Left cardiac atrium (tissue), 4 donors: ENCODE measurements around the gene CCZ1. TPM values are rescaled to one million over a fixed set of nuclear protein-coding genes. Genes with fewer than 3 reads are reported as not detected.
A peak's percentile ranks its signal among the peaks of the same experiment; 100 is the strongest.
"Not testable (repeated sequence)": the region's sequence is repeated elsewhere in the genome, so short reads cannot be mapped to it uniquely, and the experiment has no call there.

ENCODE experiments used
- ATAC-seq, 2 donors: fragments of 200-7000 bp; cut with Tn5 transposase; one replicate each; pipeline ENCODE4 v1.9.1; 2020; ENCODE audit warnings: mild to moderate bottlenecking in 2 of 2, moderate library complexity in 2 of 2
- DNase-seq: peaks from one replicate; pipeline ENCODE4 v3.0.0-alpha.2; 2020
- intact Hi-C, 2 donors: fragments of 100-400 bp; cut with DNase I; formaldehyde crosslinking; loops; one replicate each; pipeline versions ENCODE4 v1.14.1 to v1.15.1; 2022 to 2023
- long read RNA-seq: library from polyadenylated mRNA; unstranded; transcript quantifications from one replicate; pipeline ENCODE4 v2.0.0, GENCODE V29; 2021
- total RNA-seq, 2 donors: library from RNA; stranded (reverse); fragmentation: NEBNext Ultra II Directional; extraction: Animal tissue kit (Norgen Biotek cat#: 25700); gene quantifications; one replicate each; pipeline ENCODE4 v1.2.1, GENCODE V29; 2021
- donor health status: DM: no; HTN: yes; CAD: no.
- donor health status: DM: no; HTN: yes; CAD: no; lungs with severe emphysema.
- donor health status: DM: yes; HTN: yes; CAD: no.
- donor health status: Dilated cardiomyopathy.

CCZ1 gene
- 10 to 100 TPM; 39.9 to 72.3 TPM for total RNA-seq
- long read RNA-seq, transcript CCZ1-201 (15 exons, 1,802 nt): major isoform, 8 of 13 reads
- long read RNA-seq, partial matches to known transcripts: 3 of 13 reads
- long read RNA-seq, other reads (novel, unspliced or antisense): 0 of 13 reads

DNA sequence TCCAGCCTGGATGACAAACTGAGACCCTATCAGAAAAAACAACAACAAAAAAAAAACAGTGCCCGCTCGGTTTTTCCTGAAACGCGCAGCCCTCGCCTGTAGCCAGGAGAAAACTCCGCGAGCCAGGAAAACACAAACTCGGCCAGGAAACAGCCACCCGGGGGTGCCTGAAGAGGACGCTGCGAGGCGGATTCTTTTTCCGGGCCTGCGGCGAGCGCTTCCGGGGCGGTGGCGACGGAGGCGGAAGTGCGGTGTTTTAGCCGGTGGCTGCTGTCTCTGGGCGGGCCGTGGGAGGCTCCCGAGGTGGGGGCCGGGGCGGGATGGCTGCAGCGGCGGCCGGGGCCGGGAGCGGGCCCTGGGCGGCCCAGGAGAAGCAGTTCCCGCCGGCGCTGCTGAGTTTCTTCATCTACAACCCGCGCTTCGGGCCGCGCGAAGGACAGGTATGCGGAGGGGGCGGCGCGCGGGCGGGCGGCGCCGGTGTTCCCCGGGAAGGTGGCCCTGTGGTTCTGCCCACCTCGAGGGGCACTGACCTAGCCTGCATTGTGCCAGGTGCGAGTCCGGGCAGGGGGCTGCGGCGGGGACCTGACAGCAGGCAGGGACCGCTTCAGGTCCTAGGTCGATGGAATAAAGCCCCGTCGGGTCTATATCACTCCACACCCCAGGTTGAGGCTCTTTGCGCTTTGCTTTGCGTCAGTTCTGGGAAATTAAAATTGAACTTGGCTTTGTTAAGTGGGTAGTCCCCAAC is at the start of gene CCZ1:
TSS of gene CCZ1 (plus strand) at position 254 of the 745 bp plus-strand sequence. CDS start at position 321, 67 bp downstream.
- peak; percentile 69 for DNase-seq
- peak; percentile 97 to 98 for ATAC-seq
- intact Hi-C loops: not testable (repeated sequence)

DNA sequence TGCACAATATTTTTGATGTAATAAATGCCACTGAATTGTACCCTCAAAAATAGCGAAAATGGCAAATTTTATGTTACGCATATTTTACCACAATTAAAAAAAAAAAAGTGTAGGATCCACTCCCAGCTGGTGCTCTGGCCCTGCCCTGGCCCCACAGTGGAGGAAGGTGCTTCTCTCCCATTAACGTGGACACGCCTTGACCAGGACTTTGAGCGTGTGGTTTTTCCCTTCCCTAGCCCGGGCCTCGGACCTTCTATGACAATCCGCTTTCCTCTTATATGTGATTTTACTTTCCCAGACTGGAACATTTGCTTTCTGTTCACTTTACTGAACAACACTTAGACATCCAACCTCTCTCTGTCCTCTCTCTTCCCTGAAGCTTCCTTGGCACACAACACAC is 47.6 kb upstream of the CCZ1 start:
- no peak for ATAC-seq
- intact Hi-C loops: loop anchor here in 1 of 2 donors (10.0 kb wide), 1 partner anchor 584 kb away; no protein-coding TSS in a partner anchor
- DNase-seq: no peak

DNA sequence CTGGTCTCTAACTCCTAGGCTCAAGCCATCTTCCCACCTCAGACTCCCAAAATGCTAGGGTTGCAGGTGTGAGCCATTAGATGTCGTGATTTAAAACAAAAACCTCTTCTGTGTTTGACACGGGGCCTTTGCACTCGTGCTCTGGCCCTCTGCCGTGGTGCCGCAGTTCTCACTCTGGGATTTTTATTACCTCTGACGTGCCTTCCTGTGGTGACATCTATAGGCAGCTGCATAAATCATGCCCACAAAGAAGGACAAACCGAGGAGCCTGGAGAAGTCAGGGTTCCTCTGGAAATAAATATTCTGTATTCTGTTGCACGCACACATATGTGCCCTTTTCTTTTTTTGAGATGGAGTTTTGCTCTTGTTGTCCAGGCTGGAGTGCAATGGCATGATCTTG is 43.8 kb upstream of the CCZ1 start:
- ATAC-seq (no peak), DNase-seq (no peak)
- intact Hi-C loops: loop anchor here in 1 of 2 donors (10.0 kb wide), 1 partner anchor 580 kb away; no protein-coding TSS in a partner anchor

DNA sequence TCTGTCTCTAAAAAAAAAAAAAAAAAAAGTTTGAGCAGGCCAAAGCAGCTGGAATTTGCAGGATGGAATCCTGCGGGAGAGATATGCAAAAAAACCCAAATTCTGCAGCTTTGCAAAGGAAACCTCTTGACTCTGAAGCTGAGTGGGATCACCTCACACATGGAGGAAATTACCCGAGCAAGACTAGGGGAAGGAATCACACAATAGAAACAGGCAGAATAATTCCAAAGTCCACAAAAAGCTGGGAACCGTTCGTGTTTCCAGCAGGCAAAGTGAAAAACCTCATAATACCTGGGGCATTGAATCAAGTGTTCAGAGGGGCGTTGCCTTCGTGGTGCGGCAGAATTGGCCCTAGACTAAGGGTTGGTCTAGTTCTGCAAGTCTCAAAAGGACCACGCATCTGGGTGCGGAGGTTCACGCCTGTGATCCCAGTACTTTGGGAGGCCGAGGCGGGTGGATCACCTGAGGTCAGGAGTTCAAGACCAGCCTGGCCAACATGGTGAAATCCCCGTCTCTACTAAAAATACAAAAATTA is 41.4 kb upstream of the CCZ1 start:
- intact Hi-C loops: loop anchor here in 1 of 2 donors (10.0 kb wide), 1 partner anchor 578 kb away; no protein-coding TSS in a partner anchor
- not testable (repeated sequence) for ATAC-seq, DNase-seq

DNA sequence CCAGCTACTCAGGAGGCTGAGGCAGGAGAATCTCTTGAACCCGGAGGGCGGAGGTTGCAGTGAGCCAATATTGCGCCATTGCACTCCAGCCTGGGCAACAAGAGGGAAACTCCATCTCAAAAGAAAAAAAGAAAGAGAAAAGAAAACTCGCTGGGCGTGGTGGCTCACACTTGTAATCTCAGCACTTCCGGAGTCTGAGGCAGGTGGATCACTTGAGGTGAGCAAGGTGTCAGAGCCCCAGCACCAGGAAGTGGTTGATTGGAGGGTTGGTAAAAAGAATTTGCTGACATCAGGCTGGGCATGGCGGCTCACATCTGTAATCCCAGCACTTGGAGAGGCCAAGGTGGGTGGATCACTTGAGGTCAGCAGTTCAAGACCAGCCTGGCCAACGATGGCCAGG is 40.0 kb upstream of the CCZ1 start:
- intact Hi-C loops: loop anchor here in 1 of 2 donors (10.0 kb wide), 1 partner anchor 576 kb away; no protein-coding TSS in a partner anchor
- ATAC-seq, DNase-seq: not testable (repeated sequence)

DNA sequence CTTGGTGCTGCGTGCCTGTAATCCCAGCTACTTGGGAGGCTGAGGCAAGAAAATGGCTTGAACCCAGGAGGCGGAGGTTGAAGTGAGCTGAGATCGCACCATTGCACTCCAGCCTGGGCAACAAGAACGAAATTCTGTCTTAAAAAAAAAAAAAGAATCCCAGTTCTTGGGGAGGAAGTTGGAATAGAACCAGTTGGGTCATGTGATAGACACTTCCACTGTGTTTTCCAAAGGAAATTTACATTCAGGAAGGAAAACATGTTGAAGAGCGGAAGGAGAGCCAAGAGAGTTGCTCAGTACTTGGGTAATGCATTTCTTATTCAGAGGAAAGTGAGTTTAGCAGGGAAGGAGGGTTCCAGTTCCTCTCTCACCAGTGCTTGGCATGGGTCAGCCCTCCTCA is 37.3 kb upstream of the CCZ1 start:
- DNase-seq, ATAC-seq, intact Hi-C loops: not testable (repeated sequence)

DNA sequence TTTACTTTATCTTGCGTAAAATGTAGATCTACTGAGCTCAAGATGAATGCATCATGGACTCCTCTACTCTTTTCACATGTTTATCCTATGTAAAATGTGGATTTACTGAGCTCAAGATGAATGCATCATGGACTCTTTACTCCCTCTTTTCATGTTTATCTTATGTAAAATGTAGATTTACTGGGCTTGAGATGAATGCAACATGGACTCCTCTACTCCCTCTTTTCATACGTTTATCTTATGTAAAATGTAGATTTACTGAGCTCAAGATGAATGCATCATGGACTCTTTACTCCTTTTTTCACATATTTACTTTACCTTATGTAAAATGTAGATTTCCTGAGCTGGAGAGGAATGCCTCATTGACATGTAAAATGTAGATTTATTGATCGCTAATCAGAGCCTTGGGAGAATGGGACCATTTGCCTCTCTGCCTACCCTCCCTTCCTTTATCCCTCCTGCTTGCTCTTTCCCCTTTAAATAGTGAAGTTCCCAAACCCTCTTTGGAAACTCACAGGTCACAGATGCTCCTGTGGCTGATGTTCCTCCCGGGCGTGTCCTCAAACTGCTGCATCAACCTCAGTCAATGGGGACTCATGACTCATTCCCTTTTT is 35.7 kb upstream of the CCZ1 start:
- intact Hi-C loops, DNase-seq, ATAC-seq: not testable (repeated sequence)

DNA sequence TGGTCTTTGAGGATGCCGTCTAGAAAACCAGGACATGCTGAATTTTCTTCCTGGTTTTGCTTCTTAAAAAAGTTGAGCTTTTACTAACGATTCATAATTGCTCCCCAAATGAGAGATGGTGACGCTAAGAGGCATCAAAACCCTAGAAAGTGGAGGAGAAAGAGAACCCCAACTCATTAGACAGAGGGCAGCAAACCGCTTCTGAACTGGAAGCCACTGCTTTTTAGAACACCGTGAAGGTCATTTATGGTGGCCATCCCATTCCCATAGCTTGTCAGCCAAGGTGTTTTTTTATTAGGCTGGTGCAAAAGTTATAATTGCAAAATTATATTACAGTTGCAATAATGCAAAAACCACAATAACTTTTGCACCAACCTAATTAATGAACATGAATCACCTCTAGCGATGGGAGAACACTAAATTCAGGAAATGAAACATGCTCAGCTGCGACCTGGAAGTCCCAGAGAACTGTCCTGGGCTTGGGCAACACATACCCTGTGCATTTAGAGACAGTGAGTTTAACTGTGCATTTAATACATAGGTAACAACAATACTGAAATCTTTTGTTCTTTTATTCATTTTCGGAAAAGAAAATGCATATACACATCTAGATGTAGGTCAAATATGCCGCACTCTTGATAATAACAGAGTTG is 33.1 kb upstream of the CCZ1 start:
- DNase-seq, ATAC-seq, intact Hi-C loops: not testable (repeated sequence)

DNA sequence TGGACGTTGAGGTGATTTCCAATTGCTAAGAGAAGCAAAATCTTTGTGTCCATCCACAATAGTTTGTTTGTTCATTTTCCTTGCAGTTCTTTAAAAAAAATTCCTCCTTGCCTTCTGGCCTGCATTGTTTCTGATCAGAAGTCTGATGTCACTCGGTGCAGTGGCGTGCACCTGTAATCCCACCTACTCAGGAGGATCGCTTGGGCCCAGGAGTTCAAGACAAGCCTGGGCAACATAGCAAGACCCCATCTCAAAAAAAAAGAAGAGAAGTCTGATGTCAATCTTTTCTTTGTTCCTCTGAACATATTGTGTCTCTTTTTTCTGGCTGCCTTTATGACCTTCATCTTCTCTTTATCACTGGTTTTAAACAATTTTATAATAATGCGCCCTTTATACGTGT is 31.5 kb upstream of the CCZ1 start:
- ATAC-seq: no peak
- intact Hi-C loops: no loop called here

DNA sequence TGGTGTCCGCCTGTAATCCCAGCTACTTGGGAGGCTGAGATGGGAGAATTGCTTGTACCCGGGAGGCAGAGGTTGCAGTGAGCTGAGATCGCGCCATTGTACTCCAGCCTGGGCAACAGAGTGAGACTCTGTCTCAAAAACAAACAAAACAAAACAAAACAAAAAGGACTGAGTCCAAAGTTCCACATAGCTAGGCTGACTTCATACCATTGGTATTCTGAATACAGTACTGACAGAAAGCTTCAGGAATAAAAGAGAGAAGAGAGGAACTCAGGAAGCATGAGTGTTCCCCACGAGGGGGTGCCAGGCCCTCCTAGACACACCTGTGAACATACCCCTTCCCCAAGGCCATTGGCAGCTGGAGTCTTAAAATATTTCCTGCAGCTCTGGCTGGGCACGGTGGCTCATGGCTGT is 29.6 kb upstream of the CCZ1 start:
- DNase-seq, intact Hi-C loops, ATAC-seq: not testable (repeated sequence)

More for the DNA sequence above, 31.5 kb upstream of the CCZ1 start:
- DNase-seq: no peak

DNA sequence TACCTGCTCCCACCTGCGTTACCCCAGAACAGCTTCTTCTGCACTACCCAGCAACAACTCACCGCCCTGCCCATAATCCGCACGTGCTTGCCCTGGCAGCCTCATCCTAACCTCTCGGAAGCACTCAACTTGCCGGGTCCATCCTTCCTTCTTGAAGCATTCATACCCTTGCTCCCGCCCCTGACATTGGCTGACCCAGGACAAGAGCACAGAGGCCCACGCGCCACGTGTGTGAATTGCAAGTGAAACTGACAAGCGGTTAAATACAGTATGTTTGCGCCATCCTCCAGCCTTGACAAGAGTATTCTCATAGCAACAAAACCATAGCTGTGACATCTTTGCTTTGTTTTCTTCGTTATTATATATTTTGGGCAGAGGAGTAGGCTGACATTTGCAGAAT is 28.8 kb upstream of the CCZ1 start:
- intact Hi-C loops: no loop called here

DNA sequence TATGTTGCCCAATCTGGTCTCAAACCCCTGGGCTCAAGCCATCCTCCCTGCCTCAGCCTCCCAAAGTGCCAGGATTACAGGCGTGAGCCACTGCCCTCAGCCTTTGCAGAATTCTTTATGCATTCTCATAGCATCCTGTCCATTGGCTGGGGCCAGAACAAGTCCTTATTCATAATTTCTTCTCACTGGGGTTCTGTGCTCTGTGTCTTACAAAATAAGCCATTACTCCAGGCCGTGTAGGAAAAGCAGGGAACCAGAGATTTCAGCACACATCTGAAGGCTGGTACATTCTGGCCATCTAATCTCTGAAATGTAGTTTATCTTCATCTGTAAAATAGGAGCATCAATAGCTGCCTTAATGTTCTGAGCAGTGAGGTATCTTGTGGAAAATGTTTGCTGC is 28.2 kb upstream of the CCZ1 start:
- DNase-seq (no peak), ATAC-seq (no peak)
- intact Hi-C loops: no loop called here

More for the DNA sequence above, 28.8 kb upstream of the CCZ1 start:
- DNase-seq: no peak
- ATAC-seq: no peak

DNA sequence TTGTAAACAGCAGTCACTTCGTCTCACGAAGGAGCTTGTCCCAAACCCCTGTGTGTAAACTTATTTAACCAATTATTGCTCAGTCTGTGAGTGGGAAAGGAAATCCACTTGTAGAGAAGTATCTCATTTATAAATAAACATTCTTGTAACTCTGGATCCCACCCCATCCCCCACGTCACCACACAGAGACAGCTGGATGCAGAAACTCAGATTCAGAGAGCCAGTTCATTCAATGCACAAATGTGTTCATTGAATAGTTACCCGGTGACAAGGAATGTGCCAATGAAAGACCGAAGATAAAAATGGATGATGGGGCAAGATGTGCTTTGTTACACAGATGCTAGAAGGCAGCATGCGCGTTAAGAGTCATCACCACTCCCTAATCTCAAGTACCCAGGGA is 26.2 kb upstream of the CCZ1 start:
- no peak for ATAC-seq
- intact Hi-C loops: no loop called here
- no peak for DNase-seq

DNA sequence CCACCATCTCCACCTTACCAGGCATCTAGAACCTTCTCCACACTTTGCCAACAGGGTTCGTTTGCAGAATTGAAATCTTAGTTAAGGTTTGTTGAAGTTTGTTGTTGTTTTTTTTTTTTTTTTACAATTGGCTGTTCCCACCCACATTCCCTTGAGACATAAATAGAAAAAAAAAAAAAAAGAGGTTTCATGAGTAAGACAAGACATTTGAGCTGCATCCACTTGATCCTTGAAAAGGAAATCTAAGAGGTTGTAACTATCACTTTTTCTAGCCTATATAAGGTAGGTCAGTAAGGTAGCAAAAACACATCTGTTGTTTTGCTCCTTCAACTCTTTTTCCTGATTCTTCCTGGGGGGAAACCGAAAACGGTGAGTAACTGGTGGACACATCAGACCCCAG is 18.9 kb upstream of the CCZ1 start:
- DNase-seq, intact Hi-C loops, ATAC-seq: not testable (repeated sequence)

DNA sequence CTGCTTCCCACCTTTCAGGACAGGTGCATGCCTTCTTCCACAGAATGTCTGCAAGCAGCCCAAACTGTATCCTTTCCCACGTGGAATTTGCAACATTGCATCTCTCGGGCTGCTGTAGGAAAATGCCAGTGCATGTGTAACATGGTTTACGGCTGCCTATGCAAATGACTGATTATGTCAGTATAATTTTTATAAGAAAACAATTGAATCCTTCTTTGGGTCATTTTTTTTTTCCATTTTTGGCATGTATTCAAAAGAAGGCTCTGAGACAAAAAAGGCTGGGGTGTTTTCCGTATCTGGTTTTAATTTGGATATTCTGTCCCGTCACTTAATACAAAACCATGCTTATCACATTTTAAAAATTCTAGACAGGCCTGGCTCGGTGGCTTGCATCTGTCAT is 18.4 kb upstream of the CCZ1 start:
- DNase-seq, ATAC-seq, intact Hi-C loops: not testable (repeated sequence)

DNA sequence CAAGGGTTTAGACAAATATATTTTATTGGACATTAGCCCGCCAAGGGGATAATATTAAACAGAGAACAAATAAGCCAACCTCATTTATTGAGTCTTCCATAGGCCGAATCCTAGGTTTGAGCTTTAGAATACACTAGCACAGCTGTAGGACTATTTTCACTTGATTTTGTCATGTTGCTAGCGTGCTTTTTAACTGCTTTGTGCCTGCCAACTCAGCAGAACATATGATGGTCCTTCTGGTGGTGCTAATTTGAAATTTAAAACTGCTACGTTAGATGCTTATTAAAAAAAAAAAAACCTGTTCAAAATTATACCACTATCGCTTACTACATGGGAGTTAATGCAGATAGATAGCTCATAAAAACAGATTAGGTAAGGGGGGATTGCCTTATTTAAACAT is 14.1 kb upstream of the CCZ1 start:
- ATAC-seq, intact Hi-C loops, DNase-seq: not testable (repeated sequence)

DNA sequence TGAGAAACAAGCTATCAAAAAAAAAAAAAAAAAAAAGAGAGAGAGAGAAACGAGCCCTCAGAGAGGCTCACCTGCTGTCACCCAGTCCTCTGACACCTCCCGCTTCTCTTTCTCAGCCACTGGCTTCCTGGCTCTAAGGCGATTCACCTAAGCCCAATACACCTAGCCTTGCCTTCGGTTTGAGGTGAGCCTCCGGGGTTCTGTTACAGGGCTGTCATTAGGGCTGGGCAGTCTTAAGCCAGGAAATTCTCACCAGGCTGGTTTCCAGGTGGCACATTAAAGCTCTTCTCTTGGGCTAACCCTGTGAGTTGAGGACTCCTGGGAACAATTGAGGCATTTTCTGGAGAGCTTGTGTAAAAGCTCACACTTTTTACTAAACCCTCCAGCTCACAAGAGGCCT is 10.5 kb upstream of the CCZ1 start:
- DNase-seq, ATAC-seq, intact Hi-C loops: not testable (repeated sequence)

DNA sequence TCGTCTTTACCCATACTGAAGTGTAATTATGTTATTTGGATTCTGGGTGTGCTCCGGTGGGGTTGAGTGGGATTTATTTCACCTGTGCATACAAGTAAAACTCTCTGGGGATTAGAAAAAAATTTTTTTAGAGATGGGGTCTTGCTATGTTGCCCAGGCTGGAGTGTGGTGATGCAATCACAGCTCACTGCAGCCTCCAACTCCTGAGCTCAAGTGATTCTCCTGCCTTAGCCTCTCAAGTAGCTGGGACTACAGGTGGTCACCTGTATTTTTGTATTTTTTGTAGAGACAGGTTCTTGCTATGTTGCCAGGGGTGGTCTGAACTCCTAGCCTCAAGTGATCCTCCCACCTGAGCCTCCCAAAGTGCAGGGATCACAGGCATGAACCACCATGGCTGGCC is 8.3 kb upstream of the CCZ1 start:
- intact Hi-C loops, ATAC-seq, DNase-seq: not testable (repeated sequence)

DNA sequence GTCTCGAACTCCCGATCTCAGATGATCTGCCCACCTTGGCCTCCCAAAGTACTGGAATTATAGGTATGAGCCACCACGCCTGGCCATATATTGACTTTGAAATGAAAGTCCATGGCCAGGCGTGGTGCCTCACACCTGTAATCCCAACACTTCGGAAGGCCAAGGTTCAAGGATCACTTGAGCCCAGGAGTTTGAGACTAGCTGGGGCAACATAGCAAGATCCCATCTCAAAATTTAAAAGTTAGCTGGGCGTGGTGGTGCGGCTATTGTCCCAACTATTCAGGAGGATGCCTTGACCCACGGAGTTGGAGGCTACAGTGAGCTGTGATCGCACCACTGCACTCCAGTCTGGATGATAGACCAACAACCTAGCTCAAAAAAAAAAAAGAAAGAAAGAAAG is 6.0 kb upstream of the CCZ1 start:
- intact Hi-C loops: no loop called here
- ATAC-seq: no peak

More for the DNA sequence above, 6.0 kb upstream of the CCZ1 start:
- DNase-seq: no peak
